HG03025 (cell line): Measurements from ENCODE around the gene RAPGEF4.

Experiments used
- ATAC-seq: cut with Tn5 transposase; IDR thresholded peaks from one replicate; pipeline ENCODE4 v1.9.1; 2021; ENCODE audit warnings: mild to moderate bottlenecking, moderate library complexity; ENCODE audit not compliant: unreplicated experiment, low FRiP score

Gene RAPGEF4

DNA sequence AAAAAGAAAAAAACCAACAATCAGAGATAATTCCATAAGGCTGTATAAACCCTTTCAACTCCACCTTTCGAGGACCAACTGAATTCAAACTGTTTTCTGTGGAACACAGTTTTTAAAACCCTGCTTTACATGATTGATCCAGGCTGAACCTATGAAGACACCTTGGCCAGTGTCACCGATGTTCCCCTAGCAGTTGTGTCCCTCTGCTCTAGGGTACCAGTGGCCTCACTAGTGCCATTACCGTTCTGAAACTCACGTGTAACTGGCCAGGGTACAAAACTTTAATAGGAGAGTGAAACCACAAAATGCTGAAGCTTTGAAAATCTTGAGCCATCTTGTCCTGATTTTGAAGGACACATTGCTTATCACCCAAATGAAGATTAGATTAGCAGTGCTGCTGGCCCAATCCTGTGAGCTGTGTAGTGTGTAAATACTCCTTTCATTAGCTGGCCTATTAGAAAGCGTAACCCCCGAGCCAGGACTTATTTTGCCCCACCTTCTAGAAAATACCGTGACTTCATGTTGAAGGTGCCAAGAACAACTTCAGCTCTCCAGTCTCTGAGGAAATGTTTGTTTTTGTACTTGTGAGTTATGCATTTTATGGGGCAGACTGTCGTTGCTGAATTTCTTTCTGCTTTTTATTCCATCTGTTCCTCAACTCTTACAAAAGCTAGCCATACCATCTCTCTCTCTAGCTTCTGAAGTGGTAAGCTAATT lies 192.2 kb downstream of the RAPGEF4 start:
- ATAC-seq, result no peak

DNA sequence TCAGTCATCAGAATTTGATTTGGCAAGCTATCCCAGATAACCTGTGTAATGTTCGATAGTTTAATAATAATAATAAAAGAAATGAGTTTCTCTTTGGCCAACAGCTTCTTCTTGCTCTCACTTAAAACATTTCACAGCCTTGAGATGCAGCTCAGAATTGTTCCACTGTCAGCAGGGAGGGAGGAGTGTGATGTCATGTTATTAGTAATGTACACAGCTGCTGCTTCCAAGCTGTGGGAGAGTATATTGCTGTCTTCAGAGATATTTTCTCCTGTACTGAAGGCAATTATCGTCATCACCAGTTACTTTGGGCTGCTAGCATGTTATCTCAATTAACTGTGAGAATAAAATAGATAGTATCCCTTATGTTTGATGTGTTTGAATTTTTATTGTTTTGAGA lies 193.1 kb downstream of the RAPGEF4 start:
- ATAC-seq, result no peak

GRCh38 chr2:172929644-172930043 lies 194.0 kb downstream of the RAPGEF4 start:
- no peak for ATAC-seq

DNA sequence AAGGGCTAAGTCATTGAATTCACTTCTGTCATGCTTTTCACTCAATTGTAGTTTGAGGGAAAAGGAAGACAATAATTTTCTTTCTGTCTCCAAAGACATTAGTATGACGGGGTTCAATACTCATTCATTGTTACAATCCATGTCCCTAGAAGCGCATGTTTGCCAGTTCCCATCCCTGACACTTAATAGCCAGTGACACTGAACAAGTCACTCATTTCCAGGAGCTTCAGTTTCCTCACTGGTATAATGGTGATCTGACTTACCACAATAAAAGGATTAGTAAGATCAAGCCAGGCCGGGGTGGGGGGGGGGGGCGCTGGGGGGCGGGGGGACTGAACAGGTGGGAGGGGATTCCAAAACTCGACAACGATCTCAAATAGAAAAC lies 195.2 kb downstream of the RAPGEF4 start:
- ATAC-seq, result no peak

- no peak for ATAC-seq
Measured at GRCh38 chr2:172931256-172931894, 195.7 kb downstream of the RAPGEF4 start.

GRCh38 chr2:172931918-172932520 lies 196.4 kb downstream of the RAPGEF4 start:
- ATAC-seq, result no peak

DNA sequence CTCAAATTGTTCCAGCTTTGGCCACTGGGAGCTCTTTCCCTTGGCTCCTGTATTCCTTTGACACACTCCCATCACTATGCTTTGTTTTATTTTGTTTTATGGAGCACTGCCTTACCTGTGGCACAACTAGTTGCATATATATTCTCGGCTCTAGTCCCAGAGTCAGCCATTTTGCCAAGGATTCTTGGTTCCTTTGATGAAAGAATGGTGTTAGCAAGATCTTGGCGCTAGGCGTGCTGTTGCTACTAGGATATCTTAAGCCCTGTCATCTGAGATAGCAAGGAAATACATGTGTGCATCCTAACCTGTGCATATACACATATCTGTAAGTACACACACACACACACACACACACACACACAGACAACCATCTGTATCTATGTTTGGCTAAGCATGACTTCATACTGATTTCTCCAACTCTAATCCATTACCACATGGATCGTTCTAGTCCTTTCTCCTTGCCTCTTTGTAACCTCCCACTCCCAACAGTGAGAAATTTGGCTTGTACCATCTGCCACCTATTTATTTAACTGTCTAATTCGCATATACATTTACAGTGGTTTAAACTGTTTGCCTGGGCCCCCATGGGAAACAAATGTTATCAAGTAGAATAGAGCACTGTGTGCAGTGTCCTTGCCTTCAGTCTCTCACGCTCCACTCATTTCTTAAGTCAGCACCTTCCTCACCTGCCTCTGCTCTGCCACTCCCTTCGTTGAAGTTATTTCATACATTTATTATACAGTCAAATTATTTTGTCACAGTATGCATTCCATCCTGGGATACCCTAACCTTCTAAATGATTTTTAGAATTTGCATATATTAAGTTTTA lies 202.5 kb downstream of the RAPGEF4 start:
- ATAC-seq, result no peak

GRCh38 chr2:172938713-172939375 lies 203.2 kb downstream of the RAPGEF4 start:
- ATAC-seq, result no peak

- no peak for ATAC-seq
Measured at GRCh38 chr2:172943539-172943938, 207.9 kb downstream of the RAPGEF4 start.

DNA sequence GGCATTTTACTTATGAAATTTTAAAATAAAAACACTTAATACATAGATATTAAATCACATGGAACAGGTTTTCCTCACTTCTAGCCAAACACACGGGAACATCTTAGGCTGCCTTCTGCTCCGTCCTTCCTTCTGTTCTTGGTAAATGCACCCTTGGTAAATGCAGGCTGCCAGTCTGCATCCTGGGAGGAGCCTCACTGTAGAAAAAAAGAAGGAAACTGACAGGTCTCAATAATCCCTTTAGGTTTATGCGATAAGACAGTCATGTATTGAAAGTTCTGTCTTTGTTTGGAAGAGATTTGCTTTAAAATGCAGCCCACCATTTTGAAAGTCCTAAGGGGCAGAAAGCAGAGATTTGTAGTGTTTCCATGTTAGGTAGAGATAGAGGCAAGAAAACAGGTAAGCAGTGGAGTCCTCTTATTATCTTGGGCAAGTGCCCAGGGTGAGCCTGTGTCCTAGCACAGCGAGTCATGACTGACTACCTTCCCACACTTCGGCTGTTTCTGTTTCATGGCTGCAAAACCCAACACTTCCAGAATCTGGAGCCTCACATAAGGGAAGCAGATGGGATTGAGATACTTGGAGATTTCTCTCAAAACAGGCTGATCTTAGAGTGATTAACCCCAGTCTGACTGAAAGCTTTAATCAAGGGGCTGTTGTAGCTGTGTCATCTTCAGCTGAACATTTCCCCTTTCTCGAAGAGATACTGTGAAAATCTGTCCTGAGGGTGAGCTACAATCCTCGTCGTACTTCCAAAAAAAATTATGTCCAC lies 208.6 kb downstream of the RAPGEF4 start:
- no peak for ATAC-seq

DNA sequence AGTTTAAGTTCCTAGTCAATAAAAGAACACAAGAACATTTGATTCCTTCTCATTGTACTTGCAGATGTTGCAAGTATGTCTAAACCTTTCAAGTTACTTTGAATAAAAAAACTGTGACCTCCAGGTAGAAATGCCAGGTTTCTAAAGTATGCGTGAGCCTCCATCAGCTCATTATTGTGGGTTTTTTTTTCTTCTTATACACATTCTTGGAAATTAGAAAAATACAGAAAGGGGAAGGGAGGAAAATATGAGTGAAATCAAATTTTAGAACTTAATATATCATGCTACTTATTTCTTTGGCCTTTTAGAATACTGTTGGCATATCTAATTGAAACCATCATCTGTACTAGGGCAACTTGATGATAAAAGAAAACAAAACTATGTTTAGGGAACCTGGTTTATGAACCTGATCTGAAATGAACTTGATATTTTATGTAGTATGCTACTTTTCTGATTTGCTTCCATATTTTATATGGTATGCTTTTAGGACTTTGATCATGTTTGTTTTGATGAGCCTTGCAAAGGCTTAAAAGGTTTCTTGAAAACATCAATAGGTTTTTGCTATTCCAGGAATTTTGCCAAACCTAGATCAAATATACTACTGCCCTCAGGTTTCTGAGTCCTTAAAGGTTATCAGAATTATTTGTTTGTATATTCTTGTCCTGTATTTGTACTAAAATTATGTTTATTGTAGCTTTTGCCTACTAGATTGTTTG lies 209.3 kb downstream of the RAPGEF4 start:
- ATAC-seq, result no peak

DNA sequence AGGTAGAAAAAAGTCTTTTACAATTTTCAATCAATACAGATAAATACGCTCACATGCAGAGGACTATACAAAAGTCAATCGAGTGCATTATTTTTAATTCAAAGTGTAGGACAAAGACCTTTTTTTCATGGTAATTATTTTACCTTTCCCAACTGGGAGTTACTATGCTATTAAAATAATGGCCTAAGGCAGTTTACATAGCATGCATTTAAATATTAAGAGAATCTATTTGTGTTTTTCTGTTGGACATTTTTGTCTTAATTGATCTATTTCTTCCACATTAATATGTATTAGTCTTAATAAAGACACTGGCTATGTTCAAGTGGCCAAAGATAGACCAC lies 209.8 kb downstream of the RAPGEF4 start:
- no peak for ATAC-seq

GRCh38 chr2:172947461-172948153 lies 212.0 kb downstream of the RAPGEF4 start:
- ATAC-seq, result no peak

GRCh38 chr2:172949522-172949921 lies 213.9 kb downstream of the RAPGEF4 start:
- ATAC-seq, result no peak

- ATAC-seq, result no peak
Measured at GRCh38 chr2:172950565-172950964, 214.9 kb downstream of the RAPGEF4 start.

DNA sequence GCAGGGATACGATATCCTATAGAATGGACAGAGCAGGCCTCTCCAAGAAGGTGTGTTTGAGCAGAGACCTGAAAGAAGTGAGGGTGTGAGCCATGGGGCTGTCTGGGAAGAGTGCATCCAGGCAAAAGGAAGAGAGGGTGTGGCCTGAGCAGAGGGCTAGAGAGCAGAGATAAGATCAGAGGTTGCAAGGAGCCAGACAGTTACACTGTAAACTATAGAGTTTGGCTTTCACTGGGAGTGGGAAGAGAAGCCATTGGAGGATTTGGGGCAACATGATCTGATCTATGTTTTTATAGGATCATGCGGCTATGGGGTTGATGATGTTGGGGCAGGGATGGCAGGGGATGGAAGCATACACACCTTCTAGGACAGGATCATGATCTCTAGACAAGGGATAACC lies 215.9 kb downstream of the RAPGEF4 start:
- no peak for ATAC-seq

DNA sequence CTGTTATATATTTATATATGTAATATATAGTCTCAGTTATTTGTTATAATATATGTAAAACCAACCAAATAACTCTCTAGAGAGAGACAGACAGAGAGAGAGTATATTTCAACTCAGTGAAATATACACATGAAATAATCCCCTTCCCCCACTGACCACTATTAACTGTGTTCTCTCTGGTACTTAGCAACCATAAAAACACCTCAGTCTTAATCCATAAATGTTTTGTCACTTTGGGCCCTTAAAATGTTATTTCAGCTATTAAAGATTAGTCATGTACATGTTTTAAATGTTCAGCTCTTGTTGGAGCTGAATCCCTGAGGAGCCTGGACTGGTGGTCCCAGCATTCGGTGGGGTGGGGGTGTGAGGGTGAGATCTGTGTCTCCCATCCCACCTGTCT lies 217.8 kb downstream of the RAPGEF4 start:
- ATAC-seq, result no peak

DNA sequence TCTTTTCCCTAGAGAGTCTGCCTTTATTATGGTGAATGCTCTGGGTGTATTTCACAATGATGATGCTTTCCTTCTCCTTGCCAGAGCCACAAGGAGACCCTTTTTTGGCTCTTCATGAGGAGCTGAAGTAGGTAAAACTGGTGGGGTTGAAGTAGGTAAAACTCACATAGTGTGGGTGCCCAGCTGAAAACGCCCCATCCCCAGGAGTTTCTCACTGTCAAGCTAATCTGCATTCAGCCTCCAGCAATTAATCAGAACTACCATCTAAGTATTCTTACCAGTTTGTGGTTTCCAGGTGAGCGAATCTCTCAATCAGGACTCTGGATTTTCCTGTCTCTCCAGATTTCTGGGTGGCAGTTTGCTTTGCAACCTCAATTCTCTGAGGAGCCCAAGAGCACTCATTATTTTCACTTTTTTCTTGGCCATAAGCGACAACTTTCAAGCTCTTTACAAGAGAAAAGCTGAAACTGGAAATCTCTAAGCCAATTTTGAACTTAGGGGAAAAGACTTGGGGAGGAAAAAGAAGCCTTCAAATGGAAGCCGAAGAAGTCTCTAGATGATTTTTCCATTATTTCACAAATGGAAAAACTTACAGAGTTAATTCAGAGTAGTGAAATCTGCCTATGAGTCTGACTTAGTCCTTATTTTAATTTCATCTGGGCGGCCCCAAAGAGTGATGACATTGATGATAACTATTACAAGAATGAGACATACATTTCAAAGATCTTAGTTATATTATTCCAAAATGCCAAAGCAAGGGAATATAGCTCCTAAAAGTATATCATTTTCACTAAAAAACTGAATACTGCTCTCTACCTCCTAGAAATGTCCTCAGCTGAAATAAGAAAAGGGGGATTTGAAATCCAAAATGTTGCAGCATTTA lies 218.6 kb downstream of the RAPGEF4 start:
- ATAC-seq, result no peak
